ENCODE results near the gene MSL2.
"Not testable (repeated sequence)": the region's sequence is repeated elsewhere in the genome, so short reads cannot be mapped to it uniquely, and the experiment has no call there.

MSL2 gene

GRCh38 chr3:136141891-136142290, 54.2 kb downstream of the MSL2 start:
- DNase-seq: no peak

- DNase-seq: no peak
These were observed 54.8 kb downstream of the MSL2 start for GRCh38 chr3:136141291-136141785.

GRCh38 chr3:136136454-136136853, 59.7 kb downstream of the MSL2 start:
- DNase-seq: no peak

GRCh38 chr3:136135039-136135802, 60.9 kb downstream of the MSL2 start:
- DNase-seq: no peak

GRCh38 chr3:136134091-136134490, 62.0 kb downstream of the MSL2 start:
- no peak for DNase-seq

GRCh38 chr3:136131647-136132046, 64.5 kb downstream of the MSL2 start:
- DNase-seq: not testable (repeated sequence)

- DNase-seq: no peak
These were observed 74.1 kb downstream of the MSL2 start for GRCh38 chr3:136122006-136122405.

- no peak for DNase-seq
These were observed 75.5 kb downstream of the MSL2 start for GRCh38 chr3:136120373-136121348.

- DNase-seq: not testable (repeated sequence)
These were observed 76.4 kb downstream of the MSL2 start for GRCh38 chr3:136119783-136120182.

- DNase-seq: not testable (repeated sequence)
These were observed 76.8 kb downstream of the MSL2 start for GRCh38 chr3:136119332-136119731.

- no peak for DNase-seq
These were observed 81.7 kb downstream of the MSL2 start for GRCh38 chr3:136114421-136114820.

GRCh38 chr3:136110481-136110880, 85.7 kb downstream of the MSL2 start:
- DNase-seq: no peak

- no peak for DNase-seq
These were observed 86.6 kb downstream of the MSL2 start for GRCh38 chr3:136109499-136109898.

GRCh38 chr3:136106101-136106500, 90.0 kb downstream of the MSL2 start:
- DNase-seq: no peak

GRCh38 chr3:136105044-136105443, 91.1 kb downstream of the MSL2 start:
- DNase-seq: no peak
